C4-2B (cell line): ENCODE data around the gene SHD.

Experiments used
- ZFX ChIP-seq: fragments of 450-650 bp; IDR thresholded peaks from 2 replicates; pipeline ENCODE4 v1.6.1; 2017
- TF ChIP-seq, protein P1 (sequence below): fragments of 450-650 bp; conservative IDR thresholded peaks from 2 replicates; pipeline ENCODE4 v1.5.1; 2017; ENCODE audit warnings: mild to moderate bottlenecking

GRCh38 chr19:4246767-4247593 lies 32.1 kb upstream of the SHD start, which contains the start of gene YJU2:
- TF ChIP-seq, protein P1, sequence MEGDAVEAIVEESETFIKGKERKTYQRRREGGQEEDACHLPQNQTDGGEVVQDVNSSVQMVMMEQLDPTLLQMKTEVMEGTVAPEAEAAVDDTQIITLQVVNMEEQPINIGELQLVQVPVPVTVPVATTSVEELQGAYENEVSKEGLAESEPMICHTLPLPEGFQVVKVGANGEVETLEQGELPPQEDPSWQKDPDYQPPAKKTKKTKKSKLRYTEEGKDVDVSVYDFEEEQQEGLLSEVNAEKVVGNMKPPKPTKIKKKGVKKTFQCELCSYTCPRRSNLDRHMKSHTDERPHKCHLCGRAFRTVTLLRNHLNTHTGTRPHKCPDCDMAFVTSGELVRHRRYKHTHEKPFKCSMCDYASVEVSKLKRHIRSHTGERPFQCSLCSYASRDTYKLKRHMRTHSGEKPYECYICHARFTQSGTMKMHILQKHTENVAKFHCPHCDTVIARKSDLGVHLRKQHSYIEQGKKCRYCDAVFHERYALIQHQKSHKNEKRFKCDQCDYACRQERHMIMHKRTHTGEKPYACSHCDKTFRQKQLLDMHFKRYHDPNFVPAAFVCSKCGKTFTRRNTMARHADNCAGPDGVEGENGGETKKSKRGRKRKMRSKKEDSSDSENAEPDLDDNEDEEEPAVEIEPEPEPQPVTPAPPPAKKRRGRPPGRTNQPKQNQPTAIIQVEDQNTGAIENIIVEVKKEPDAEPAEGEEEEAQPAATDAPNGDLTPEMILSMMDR, result peak; percentile 76
- peak; percentile 36; the same call in 1 of the 2 replicates for TF ChIP-seq ZFX
